OCI-LY1 (cell line): ENCODE results near the gene WNT6.

ENCODE experiments used
- H2AFZ ChIP-seq: fragments of 200-600 bp; sonication (generic), shearing (Covaris generic); 2 replicates; pipeline ENCODE4 v1.6.0; 2014; ENCODE audit warnings: antibody characterized with exemption, mild to moderate bottlenecking, low read length
- H3F3A ChIP-seq: fragments of 200-600 bp; sonication (generic), shearing (Covaris generic); 2 replicates; pipeline ENCODE4 v1.6.0; 2014; ENCODE audit warnings: mild to moderate bottlenecking, antibody characterized with exemption, low read length, moderate library complexity; ENCODE audit not compliant: insufficient read depth
- H3K27ac ChIP-seq: fragments of 200-600 bp; sonication (generic); 2 replicates; pipeline ENCODE4 v1.5.1; 2014; ENCODE audit warnings: low read length, mixed run types, mild to moderate bottlenecking, low read depth; ENCODE audit not compliant: poor library complexity, severe bottlenecking
- H3K27me3 ChIP-seq: fragments of 200-600 bp; sonication (generic); 2 replicates; pipeline ENCODE4 v1.6.0; 2014; ENCODE audit warnings: antibody characterized with exemption, mild to moderate bottlenecking, low read length, moderate library complexity; ENCODE audit not compliant: insufficient read depth
- H3K36me3 ChIP-seq: fragments of 200-600 bp; sonication (generic); 2 replicates; pipeline ENCODE4 v1.6.1; 2014; ENCODE audit warnings: mild to moderate bottlenecking, antibody characterized with exemption, low read length, moderate library complexity, mixed read lengths; ENCODE audit not compliant: insufficient read depth
- H3K4me1 ChIP-seq: fragments of 200-600 bp; sonication (generic); 2 replicates; pipeline ENCODE4 v1.5.1; 2014; ENCODE audit warnings: mild to moderate bottlenecking, low read length, moderate library complexity; ENCODE audit not compliant: insufficient read depth, severe bottlenecking
- H3K4me2 ChIP-seq: fragments of 200-600 bp; sonication (generic), shearing (Covaris generic); 2 replicates; pipeline ENCODE4 v1.6.1; 2014; ENCODE audit warnings: low read length
- H3K4me3 ChIP-seq: fragments of 200-600 bp; sonication (generic); 2 replicates; pipeline ENCODE4 v1.5.1; 2014; ENCODE audit warnings: low read length, low read depth, mild to moderate bottlenecking, mixed read lengths; ENCODE audit not compliant: poor library complexity, severe bottlenecking
- H3K79me2 ChIP-seq: fragments of 200-600 bp; shearing (Covaris generic); 2 replicates; pipeline ENCODE4 v1.6.1; 2016; ENCODE audit warnings: mixed run types, low read length, mixed read lengths; ENCODE audit not compliant: insufficient read depth
- H3K9ac ChIP-seq: fragments of 200-600 bp; sonication (generic), shearing (Covaris generic); 2 replicates; pipeline ENCODE4 v1.6.1; 2014; ENCODE audit warnings: mild to moderate bottlenecking, low read length, mixed read lengths
- H3K9me2 ChIP-seq: fragments of 200-600 bp; sonication (generic), shearing (Covaris generic); 2 replicates; pipeline ENCODE4 v1.6.1; 2014; ENCODE audit warnings: low read depth, mild to moderate bottlenecking, low read length, mixed read lengths
- H3K9me3 ChIP-seq: fragments of 200-600 bp; shearing (Covaris generic); 2 replicates; pipeline ENCODE4 v1.6.1; 2014; ENCODE audit warnings: low read length, mixed read lengths
- H4K20me1 ChIP-seq: fragments of 200-600 bp; sonication (generic), shearing (Covaris generic); 2 replicates; pipeline ENCODE4 v1.6.0; 2016; ENCODE audit warnings: mild to moderate bottlenecking, low read length; ENCODE audit not compliant: insufficient read depth
- EZH2 ChIP-seq: fragments of 200-600 bp; sonication (generic), shearing (Covaris generic); IDR thresholded peaks from 2 replicates; pipeline ENCODE4 v1.8.0; 2017; ENCODE audit warnings: borderline replicate concordance, mixed run types, mild to moderate bottlenecking, antibody characterized with exemption, low read length, moderate library complexity, mixed read lengths
- TF ChIP-seq, protein P1 (sequence below): fragments of 200-600 bp; sonication (generic), shearing (Covaris generic); IDR thresholded peaks from 2 replicates; pipeline ENCODE4 v1.5.1; 2017; ENCODE audit warnings: mild to moderate bottlenecking, antibody characterized with exemption, low read length, moderate library complexity, mixed read lengths

The WNT6 gene

DNA sequence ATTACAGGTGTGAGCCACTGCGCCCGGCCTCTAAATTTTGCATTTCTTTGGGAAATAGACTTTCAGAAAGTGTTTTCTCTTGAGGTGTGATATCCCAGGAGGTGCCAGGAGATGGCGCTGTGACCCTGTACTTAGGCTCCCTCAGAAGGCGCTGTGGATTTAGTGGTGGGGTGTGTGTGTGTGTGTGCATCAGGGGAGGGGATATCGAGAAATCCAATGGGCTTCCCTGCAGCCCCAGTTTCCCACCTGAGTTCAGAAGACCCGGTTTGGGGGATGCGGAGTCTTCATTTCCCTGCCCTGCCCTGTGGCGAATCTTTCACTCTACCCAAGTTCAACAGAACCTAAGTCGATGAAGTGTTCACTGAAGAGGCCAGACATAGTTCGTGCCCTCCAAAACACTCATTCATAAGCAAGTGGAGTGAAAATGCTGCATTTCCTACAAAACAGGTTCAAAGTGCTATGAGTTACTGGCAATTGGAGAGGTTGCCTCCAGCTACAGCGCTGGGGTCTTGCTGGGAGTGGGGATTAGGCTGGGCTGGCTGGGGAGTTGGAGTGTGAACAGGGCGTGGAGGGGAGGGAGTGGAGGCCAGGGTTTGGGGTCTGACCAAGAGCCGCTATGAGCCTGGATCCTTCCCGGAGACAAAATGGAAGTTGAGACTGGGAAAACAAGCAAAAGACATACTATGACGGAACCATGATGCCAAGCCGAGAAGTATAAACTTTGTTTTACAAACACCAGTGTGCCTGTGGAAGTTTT lies 6.5 kb upstream of the WNT6 start:
- Histone ChIP-seq H4K20me1 (no peaks in the 10 kb centered on the region), H3K9me2 (no peaks in the 10 kb centered on the region), H3K9ac (no peak overlapping the region), H3K4me1 (no peaks in the 10 kb centered on the region), H3K9me3 (no peaks in the 10 kb centered on the region), H3K27me3 (peaks cover 13% of the 10 kb centered on the region; the same call in 1 of the 2 replicates), H2AFZ (no peak overlapping the region), H3K36me3 (no peaks in the 10 kb centered on the region), H3K79me2 (no peaks in the 10 kb centered on the region), H3K4me2 (no peak overlapping the region), H3K4me3 (no peak overlapping the region), H3K27ac (no peak overlapping the region), H3F3A (no peaks in the 10 kb centered on the region)
- TF ChIP-seq EZH2 = no peak
- TF ChIP-seq, protein P1, sequence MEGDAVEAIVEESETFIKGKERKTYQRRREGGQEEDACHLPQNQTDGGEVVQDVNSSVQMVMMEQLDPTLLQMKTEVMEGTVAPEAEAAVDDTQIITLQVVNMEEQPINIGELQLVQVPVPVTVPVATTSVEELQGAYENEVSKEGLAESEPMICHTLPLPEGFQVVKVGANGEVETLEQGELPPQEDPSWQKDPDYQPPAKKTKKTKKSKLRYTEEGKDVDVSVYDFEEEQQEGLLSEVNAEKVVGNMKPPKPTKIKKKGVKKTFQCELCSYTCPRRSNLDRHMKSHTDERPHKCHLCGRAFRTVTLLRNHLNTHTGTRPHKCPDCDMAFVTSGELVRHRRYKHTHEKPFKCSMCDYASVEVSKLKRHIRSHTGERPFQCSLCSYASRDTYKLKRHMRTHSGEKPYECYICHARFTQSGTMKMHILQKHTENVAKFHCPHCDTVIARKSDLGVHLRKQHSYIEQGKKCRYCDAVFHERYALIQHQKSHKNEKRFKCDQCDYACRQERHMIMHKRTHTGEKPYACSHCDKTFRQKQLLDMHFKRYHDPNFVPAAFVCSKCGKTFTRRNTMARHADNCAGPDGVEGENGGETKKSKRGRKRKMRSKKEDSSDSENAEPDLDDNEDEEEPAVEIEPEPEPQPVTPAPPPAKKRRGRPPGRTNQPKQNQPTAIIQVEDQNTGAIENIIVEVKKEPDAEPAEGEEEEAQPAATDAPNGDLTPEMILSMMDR = peak; percentile 87

DNA sequence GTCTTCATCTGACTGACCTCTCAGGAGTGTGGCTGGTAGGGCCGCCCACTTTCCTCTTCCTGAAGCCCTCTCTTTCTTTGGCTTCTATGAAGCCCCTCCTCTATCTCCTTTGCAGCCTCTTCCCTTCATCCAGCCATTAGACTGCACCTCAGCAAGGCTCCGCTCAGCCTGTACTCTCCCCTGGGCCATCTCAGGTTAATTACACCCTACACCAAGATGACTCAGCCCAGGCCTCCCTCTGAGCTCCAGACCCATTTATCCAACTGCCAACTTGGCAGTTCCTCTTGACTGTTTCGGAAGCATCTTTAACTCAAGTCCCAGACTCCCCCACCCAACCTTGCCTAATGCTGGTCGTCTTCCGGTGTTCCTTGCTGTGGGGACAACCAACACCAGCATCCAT lies 5.8 kb upstream of the WNT6 start:
- Histone ChIP-seq H3K4me2 (no peak overlapping the region), H3K9ac (no peak overlapping the region), H3K4me1 (no peaks in the 10 kb centered on the region), H3K27ac (no peak overlapping the region), H3K27me3 (peaks cover 13% of the 10 kb centered on the region; the same call in 1 of the 2 replicates), H3K9me2 (no peaks in the 10 kb centered on the region), H3K36me3 (no peaks in the 10 kb centered on the region), H2AFZ (no peak overlapping the region), H3K9me3 (no peaks in the 10 kb centered on the region), H3K4me3 (no peak overlapping the region), H4K20me1 (no peaks in the 10 kb centered on the region), H3K79me2 (no peaks in the 10 kb centered on the region), H3F3A (no peaks in the 10 kb centered on the region)
- no peak for TF ChIP-seq EZH2
- TF ChIP-seq, protein P1 = no peak

GRCh38 chr2:218854860-218855259 lies 4.7 kb upstream of the WNT6 start:
- no peaks in the 10 kb centered on the region for H3K9me2 ChIP-seq
- no peak overlapping the region for H3K4me2 ChIP-seq
- H2AFZ ChIP-seq = no peak overlapping the region
- H3F3A ChIP-seq = no peaks in the 10 kb centered on the region
- H3K4me1 ChIP-seq = no peaks in the 10 kb centered on the region
- peaks cover 13% of the 10 kb centered on the region; the same call in 1 of the 2 replicates for H3K27me3 ChIP-seq
- H3K79me2 ChIP-seq = no peaks in the 10 kb centered on the region
- no peaks in the 10 kb centered on the region for H3K36me3 ChIP-seq
- H4K20me1 ChIP-seq = no peaks in the 10 kb centered on the region
- H3K27ac ChIP-seq = no peak overlapping the region
- no peak overlapping the region for H3K4me3 ChIP-seq
- TF ChIP-seq, protein P1 = no peak
- TF ChIP-seq EZH2 = no peak
- H3K9me3 ChIP-seq = no peaks in the 10 kb centered on the region
- H3K9ac ChIP-seq = no peak overlapping the region
